GM19397 (cell line): ENCODE results near the gene DPH2.

Source experiments
- ATAC-seq: cut with Tn5 transposase; IDR thresholded peaks from one replicate; pipeline ENCODE4 v1.9.1; 2021; ENCODE audit warnings: mild to moderate bottlenecking, moderate library complexity; ENCODE audit not compliant: unreplicated experiment

DPH2 gene

DNA sequence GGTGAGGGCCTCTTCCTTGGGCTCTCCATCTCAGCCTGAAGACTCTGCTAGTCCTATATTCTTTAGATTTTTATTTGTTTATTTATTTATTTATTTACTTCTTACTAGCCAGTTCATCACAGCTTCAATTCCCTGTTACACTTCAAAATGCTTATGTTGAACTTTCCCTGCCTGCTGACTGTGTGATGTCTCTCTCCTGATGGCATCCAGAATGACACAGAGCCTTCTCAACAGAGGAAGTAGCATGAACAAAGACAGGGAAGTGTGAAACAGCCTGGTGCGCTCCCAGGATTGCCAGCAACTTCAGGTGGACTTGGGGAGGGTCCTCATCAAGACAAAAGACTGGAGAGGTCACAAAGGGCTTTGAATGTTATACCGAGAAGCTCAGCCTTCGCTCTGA lies 27.4 kb upstream of the DPH2 start:
- ATAC-seq = no peak

DNA sequence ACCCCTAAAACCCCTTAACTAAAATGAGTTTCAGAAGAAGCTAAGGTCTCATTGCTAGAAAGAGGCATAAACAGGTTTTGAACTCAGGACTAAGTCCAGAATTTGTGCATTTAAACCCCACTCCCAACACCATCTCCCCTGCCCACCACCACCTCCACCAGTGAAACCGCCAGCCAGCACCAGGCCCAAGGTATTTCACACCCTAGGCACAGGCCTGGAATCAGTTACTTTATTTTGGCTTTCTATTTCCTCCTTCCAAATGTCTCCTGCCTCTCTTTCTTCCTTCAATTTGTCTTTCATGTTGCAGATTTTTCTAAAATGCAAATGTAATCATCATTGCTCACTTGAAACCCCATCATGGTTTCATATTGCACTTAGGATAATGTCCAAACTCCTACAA lies 24.9 kb upstream of the DPH2 start:
- no peak for ATAC-seq

DNA sequence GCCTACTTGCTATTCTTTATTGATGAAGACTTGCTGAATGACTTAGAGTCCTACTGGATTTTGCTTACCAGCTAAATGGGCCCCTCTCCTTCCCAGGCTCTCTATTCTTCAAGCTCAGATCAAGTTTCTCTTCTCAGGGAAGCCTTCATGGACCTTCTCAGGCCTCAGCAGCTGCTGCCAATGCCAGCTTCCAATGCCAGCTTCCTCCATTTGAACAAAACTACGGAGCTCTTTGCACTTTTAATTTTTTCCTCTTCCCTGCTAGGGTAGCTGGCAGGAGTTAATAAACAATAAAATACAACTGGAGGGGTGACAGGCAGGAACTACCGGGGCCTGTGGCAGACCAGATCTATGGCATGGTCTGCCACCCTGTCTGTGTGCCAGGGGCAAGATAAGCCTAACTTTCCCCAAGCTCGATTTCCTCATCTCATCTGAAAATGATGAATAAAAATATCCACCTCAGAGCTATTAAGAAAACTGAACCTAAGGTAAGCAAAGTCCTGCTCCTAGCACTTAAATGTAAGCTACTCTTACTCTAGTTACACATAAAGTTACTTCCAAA lies 24.1 kb upstream of the DPH2 start:
- no peak for ATAC-seq

DNA sequence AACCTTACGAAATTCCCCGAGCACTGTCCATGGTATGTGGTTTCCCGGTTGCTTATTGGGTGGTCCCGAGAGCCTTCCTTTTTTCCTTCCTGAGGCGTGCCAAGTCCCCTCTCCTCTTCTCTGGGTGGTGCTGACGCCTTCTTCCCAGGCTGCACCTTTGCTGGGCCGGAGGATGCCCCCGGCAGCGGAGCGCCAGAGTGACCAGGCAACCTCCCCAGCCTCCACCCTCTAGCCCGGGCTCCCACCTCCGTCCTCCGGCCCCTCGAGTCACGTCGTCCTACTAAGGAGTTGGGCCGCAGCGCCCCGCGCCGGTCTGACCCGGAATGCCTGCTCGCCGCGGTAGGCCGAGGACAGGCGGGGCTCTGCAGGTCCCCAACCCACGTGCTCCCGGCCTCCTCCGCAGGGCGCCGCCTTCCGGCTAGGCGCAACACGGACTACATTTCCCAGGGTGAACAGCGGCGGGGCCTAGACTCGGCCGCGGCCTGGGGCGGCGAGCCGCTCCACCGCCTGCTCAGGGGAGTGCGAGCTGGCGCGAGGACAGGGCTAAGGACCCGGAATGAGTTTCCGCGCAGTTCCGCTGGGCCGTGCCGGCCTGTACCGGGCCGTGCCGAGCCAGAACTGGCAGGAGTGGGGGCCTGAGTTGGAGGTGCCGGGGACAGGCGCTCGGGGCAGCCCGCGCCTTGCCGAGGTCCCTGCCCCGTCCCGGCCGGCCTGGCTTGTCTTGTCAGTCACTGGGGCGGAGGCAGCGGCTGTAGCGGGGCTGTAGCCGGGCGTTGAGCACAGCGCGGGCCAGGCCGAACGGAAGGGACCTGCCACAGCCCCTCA lies 23.4 kb upstream of the DPH2 start, which contains the start of gene IPO13:
Gene IPO13 (plus strand): TSS at position 715 of the 825 bp plus-strand sequence. CDS start 651 bp downstream, outside the sequence.
- peak; percentile 89 for ATAC-seq

DNA sequence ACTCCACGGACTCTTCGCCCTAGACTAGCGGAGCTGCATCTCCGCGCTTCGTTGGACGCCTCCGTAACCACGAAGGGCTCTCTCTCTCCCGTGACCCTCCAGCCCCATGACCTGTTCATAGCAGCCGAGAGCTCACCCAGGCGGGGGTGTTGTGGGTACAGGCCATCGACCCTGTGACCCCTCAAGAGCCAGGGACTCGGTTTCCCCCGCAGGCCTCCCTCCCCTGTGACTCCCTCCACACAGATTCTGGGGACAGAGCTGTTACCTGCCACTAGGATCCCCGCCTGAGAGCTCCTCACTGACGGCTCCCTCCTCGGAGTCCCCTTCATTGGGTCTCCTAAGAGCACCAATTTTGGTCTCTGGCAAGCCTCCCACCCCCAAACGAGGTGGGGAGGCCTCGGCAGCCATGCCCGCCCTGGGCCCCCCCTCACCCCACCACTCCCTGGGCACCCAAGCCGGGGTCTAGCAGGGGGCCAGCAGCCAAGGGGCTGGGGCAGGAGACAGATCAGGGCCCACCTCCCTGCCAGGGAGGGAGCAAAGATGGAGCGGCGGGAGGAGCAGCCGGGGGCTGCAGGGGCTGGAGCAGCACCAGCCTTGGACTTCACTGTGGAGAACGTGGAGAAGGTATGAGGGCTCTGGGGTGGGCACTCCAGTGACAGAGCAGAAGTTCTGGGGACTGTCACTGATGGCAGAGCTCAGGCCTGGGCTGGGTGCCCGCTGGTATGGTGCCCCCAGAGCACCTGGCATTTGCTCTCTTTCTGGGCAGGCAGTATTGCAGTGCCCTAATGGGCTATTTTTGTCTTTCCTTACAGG lies 22.5 kb upstream of the DPH2 start:
- ATAC-seq = no peak

DNA sequence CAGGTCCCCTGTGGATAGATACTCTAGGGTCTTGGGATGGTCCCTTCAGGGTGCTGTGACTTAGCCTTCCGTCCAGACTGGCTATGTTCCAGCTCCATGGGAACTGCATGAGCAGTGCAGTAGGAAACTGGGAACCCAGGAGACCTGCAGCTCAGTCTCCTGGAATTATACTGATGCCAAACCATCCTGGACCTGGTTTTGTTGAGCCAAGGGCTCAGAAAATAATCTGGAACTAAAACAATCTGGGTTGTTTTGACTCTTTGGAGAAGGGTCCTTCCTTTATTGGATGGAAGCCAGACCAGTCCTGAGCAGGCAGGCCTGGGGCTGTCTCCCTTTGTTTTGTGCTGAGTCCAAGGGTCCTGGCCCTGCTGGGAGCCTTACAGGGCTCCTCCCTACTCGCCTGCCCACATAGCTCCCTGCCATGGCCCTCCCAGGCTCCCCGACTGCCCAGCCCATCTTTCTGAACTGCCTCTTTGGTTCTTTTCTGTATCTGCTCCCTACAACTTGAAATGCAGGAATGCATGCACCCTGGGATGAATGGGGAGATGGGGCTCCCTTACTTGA lies 21.9 kb upstream of the DPH2 start:
- ATAC-seq = no peak

DNA sequence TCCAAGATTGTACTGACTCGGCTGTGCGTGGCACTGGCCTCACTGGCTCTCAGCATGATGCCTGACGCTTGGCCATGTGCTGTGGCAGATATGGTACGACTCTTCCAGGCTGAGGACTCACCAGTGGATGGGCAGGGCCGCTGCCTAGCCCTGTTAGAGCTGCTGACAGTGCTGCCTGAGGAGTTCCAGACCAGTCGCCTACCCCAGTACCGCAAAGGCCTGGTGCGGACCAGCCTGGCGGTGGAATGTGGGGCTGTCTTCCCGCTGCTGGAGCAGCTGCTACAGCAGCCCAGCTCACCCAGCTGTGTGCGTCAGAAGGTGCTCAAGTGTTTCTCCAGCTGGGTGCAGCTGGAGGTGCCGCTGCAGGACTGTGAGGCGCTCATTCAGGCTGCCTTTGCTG lies 20.1 kb upstream of the DPH2 start:
- ATAC-seq = no peak

DNA sequence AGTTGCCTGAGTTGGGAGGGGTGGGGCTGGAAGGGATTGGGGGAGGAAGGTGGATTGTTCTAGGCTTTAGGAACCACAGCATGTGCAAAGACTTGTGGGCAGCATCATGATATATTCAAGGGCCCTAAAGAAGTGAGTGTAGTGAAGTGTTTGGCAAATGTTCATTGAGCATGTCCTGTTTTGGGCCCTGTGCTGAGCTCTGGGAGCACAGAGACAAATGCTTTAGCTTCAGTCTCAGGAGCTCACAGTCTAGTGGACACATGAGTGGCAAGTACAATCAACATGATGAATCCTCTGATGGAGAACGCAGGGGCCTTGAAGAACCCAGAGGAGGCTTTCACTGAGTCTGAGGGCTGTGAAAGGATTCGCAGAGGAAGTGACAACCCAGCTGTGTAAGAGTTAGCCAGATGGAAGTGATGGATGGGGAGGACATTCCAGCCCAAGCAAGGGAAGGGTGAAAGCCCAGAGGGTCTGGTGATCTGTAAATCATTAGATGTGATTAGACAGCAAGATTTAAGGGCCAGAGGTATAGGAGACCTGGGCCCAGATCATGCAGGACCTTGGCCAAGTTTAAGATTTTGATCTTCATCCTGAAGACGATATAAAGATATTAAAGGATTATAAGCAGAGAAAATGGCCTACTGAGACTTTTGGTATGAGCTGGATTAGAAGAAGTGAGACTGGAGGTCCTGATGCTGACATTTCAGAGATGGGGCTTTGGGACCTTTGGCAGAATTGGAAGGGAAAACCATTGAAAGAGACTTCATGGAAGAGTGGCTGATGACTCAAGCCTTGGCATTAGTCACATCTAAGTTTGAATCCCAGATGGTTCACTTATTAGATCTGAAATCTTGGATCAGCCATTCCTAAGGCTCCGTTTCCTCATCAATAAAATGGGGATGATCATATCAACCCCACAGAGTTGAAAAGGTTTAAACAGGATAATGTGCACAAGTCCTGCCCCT lies 18.5 kb upstream of the DPH2 start:
- ATAC-seq = no peak

DNA sequence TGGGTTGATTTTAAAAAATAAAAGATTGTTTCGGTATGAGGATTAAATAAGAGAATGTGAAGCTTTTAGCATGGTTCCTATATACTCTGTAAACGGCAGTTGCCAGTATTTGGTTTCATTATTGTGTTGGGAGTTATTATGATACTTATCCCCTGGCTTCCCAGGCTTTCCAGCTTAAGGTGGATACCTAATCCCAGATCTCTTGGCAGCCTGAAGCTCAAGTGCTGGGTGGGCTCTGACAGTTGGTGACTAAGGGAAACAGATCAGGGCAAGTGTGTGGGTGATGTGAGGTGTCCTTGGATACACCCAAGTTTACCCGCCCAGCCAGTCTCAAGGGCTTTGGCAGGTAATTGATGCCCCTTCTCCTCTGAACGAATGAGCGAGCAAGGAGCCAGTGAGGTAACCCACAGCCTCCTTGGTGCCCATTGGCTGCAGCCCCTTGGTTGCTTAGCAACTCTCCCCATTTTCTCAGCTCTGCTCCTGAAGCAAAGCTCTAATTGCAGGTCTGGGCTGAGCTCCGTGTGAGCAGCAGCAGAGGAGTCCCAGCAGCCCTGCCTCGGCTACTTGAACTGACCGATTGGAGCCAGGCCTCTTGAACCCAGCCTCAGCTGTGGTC lies 17.0 kb upstream of the DPH2 start:
- ATAC-seq = no peak

DNA sequence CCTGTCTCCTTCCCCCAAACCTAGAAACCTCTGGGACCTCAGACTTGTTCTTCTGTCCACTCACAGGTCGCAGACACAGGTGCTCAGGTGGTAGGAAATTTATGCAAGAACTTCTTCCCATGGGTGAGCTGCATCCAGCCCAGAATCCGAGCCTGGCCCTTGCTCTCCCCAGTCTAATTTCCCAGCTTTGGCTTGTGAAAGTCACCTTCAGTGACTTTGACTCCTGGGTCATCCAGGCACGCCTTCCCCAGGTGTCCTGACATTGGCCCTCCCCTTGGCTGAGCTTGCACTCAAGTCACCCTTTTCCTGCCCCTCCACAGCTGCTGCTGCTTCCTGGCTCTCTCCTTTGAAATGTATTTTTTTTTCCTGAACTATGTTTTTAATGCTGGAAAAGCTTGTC lies 16.4 kb upstream of the DPH2 start:
- no peak for ATAC-seq

DNA sequence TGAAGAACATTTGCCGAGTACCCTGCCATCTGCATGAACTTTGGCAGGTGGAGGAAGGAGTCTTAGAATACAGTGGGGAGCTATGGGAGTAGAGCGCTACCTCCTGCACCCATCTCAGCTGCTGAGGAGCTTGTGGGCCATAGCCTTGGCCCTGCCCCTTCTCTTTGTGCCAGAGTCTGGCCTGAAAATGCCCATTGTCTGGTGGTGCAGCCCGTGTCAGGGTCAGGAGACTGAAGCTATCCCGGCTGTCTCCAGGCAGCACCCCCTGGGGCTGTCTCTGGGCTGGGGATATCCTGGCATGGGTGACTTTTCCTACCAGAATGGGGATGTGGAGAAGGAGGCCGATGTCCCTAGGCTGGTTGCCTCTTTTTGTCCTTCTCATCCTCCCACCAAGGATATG lies 15.8 kb upstream of the DPH2 start:
- ATAC-seq = no peak

DNA sequence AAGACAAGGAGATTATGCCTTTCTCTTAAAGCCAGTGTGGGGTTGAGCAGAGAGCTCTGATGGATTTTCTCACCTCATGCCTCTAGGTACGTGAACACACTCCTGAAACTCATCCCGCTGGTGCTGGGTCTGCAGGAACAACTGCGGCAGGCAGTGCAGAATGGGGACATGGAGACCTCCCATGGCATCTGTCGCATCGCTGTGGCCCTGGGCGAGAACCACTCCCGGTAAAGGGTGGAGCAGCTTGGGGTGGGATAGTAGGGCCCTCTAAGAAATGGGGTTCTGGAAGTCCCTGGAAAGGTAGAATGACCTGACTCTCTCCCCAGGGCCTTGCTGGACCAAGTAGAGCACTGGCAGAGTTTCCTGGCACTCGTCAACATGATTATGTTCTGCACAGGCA lies 13.6 kb upstream of the DPH2 start:
- no peak for ATAC-seq

DNA sequence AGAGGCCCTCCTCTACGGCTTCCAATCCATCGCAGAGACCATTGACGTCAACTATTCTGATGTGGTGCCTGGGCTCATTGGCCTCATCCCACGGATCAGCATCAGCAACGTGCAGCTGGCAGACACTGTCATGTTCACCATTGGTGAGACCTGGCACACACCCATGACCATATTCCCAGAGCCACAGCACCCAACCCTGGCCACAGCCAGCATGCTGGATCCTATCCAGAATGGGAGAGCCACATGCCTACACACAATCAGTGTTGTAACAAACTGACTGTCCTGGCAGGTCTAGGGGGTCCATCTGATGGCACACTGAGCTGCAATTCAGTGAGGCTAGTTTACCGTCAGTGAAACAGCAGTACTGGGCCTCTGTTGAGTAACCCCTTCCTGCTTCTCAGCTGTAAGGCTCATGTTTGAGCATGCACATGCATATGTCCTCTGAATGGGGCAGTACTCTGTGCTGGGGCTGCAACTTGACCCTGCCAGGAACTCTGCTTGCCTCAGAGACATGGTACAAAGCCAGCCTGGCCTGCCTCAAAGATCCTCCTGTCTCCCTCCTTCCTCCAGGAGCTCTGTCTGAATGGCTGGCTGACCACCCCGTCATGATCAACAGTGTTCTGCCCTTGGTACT lies 12.3 kb upstream of the DPH2 start:
- no peak for ATAC-seq

DNA sequence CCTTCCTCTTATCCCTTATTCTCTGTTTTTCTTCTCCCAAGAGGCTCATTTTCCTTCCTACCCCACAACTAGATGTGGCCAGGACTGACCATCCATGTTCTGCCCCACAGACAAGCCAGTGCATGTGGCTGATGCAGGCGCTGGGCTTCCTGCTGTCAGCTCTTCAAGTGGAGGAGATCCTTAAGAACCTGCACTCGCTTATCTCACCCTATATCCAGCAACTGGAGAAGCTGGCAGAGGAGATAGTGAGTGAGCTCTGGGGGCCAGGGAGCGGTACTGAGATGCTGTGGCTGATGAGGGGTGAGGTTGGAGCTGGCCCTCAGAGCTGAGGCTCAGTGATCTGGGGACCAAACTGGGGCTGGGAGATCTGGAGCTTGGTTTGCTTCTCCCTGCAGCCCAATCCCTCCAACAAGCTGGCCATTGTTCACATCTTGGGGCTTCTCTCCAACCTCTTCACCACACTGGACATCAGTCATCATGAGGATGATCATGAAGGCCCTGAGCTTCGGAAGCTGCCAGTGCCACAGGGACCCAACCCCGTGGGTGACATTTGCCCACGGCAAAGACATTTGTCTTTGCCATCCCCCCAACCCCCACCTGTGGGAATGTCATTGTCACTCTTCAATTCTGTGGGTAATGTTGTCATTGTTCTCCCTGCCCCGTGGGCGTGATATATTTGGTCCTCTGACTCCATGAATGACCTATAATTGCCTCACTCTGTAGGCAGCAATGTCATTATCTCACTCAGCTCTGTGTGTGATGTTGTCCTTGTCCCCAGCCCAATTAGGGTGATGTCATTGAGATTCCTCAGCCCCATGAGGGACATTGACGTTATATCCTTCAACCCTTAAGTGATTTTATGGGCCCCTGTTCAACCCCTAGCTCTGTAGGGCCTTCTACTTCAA lies 11.2 kb upstream of the DPH2 start:
- ATAC-seq = no peak

DNA sequence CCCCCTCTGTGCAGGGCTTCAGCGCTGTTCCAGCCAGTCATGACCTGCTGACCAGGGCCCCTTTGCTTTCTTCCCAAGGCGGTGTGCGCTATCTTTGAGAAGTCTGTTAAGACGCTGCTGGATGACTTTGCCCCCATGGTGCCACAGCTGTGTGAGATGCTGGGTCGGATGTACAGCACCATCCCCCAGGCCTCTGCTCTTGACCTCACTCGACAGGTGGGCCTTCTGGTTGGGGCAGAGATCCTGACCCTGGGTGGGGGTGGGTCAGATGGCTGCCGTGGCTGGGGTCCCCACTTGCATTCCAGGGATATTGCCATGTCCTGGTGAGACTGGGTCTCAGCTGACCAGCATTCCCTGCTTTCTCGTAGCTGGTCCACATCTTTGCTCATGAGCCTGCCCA lies 9.0 kb upstream of the DPH2 start:
- ATAC-seq = no peak

DNA sequence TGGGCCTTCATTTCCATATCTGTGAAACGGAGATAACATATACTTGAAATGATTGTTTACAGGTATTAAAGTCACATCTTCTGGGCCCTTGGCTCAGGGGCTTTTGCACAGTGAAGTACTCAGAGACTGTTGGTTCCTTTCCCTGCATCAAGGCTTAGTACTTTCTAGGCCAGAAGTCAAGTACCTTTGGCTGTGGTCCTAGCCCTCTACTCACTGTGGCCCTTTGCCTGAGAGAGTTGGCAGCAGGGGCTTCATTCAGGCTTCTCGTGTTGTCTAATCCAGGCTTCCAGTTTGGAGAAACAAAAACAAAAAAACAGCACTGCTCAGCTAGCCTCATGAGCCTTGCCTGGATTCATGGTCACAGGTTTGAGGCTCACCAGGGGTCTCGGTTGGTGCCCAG lies 8.1 kb upstream of the DPH2 start:
- ATAC-seq = no peak

DNA sequence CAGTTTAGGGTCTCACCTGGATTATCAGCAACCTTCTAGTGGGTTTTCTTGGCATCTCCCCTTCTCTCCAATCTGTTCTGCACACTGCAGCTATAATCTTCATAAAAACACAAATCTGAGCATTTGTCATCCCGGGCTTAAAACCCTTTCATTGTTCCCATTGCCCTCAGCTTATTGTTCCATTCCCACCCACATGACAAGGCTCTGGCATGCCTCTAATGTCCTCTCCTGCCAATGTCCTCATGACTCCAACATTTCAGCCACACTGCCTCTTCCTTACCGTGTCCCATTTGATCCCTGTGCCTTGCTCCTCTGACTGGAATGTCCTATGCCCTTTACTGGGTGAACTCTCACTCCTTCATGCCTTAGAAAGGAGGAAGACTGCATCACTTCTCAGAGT lies 7.5 kb upstream of the DPH2 start:
- ATAC-seq = no peak

DNA sequence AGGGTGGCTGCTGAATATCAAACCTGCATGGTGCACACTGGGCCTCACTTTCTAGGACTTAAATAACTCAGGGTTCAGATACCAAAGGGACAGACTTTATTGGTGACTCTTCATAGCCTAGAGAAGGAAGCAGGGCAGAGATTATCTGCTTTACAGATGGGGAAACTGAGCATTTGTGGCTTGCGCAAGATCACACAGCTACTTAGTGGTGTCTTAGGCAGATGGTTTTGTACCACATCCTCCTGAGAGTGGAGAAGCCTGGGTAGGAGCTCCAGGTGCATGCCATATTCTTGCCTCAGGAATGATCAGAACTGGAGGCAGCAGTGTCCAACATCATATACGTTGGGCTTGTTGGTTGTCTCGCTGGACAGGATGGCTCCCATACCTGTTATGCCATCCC lies 6.8 kb upstream of the DPH2 start:
- ATAC-seq = no peak
